ENCODE measurements around the gene TEX12. TPM values are rescaled to one million over a fixed set of nuclear protein-coding genes. Genes with fewer than 3 reads are reported as not detected.

Gene TEX12
- total RNA-seq, 1 donor from 2014 or later, result not detected

GRCh38 chr11:112211536-112211935 lies 44.4 kb downstream of the TEX12 start:
- Histone ChIP-seq H3K36me3 (no peaks in the 10 kb centered on the region), H3K27ac (no peak overlapping the region), H3K9me3 (no peaks in the 10 kb centered on the region), H3K27me3 (no peaks in the 10 kb centered on the region), H3K4me1 (no peaks in the 10 kb centered on the region), H3K4me3 (no peak overlapping the region)
- DNase-seq (ENCODE audit: extremely low spot score in 2 of 2), result no peak
- no peak for TF ChIP-seq CTCF (IDR thresholded peaks at IDR 0.05)
- no peak for TF ChIP-seq POLR2A (IDR thresholded peaks at IDR 0.05)
- no peak for TF ChIP-seq POLR2AphosphoS5 (IDR thresholded peaks at IDR 0.05; ENCODE audit: insufficient read depth in 1 of 2, low read depth in 1 of 2)
- intact Hi-C loops (cut with DNase I), result no loop called here

GRCh38 chr11:112212290-112212689 lies 45.1 kb downstream of the TEX12 start:
- Histone ChIP-seq H3K36me3 (no peaks in the 10 kb centered on the region), H3K27ac (no peak overlapping the region), H3K4me3 (no peak overlapping the region), H3K9me3 (no peaks in the 10 kb centered on the region), H3K27me3 (no peaks in the 10 kb centered on the region), H3K4me1 (no peaks in the 10 kb centered on the region)
- TF ChIP-seq POLR2A (IDR thresholded peaks at IDR 0.05) (no peak), CTCF (IDR thresholded peaks at IDR 0.05) (no peak), POLR2AphosphoS5 (IDR thresholded peaks at IDR 0.05; ENCODE audit: insufficient read depth in 1 of 2, low read depth in 1 of 2) (no peak)
- DNase-seq (ENCODE audit: extremely low spot score in 2 of 2), result no peak
- intact Hi-C loops (cut with DNase I), result no loop called here

GRCh38 chr11:112212710-112213109 lies 45.5 kb downstream of the TEX12 start:
- intact Hi-C loops (cut with DNase I), result no loop called here
- Histone ChIP-seq H3K27me3 (no peaks in the 10 kb centered on the region), H3K4me1 (no peaks in the 10 kb centered on the region), H3K36me3 (no peaks in the 10 kb centered on the region), H3K27ac (no peak overlapping the region), H3K4me3 (no peak overlapping the region), H3K9me3 (no peaks in the 10 kb centered on the region)
- TF ChIP-seq POLR2AphosphoS5 (IDR thresholded peaks at IDR 0.05; ENCODE audit: insufficient read depth in 1 of 2, low read depth in 1 of 2) (no peak), POLR2A (IDR thresholded peaks at IDR 0.05) (no peak), CTCF (IDR thresholded peaks at IDR 0.05) (no peak)
- DNase-seq (ENCODE audit: extremely low spot score in 2 of 2), result no peak

GRCh38 chr11:112213753-112214152 lies 46.6 kb downstream of the TEX12 start:
- H3K9me3 ChIP-seq, result no peaks in the 10 kb centered on the region
- no peak overlapping the region for H3K27ac ChIP-seq
- no peaks in the 10 kb centered on the region for H3K4me1 ChIP-seq
- no peak for DNase-seq (ENCODE audit: extremely low spot score in 2 of 2)
- H3K36me3 ChIP-seq, result no peaks in the 10 kb centered on the region
- intact Hi-C loops (cut with DNase I), result no loop called here
- no peak for TF ChIP-seq POLR2AphosphoS5 (IDR thresholded peaks at IDR 0.05; ENCODE audit: insufficient read depth in 1 of 2, low read depth in 1 of 2)
- TF ChIP-seq CTCF (IDR thresholded peaks at IDR 0.05), result no peak
- no peak for TF ChIP-seq POLR2A (IDR thresholded peaks at IDR 0.05)
- H3K4me3 ChIP-seq, result no peak overlapping the region
- H3K27me3 ChIP-seq, result no peaks in the 10 kb centered on the region

GRCh38 chr11:112215621-112216020 lies 48.4 kb downstream of the TEX12 start:
- no peak for DNase-seq (ENCODE audit: extremely low spot score in 2 of 2)
- TF ChIP-seq CTCF (IDR thresholded peaks at IDR 0.05) (no peak), POLR2AphosphoS5 (IDR thresholded peaks at IDR 0.05; ENCODE audit: insufficient read depth in 1 of 2, low read depth in 1 of 2) (no peak), POLR2A (IDR thresholded peaks at IDR 0.05) (no peak)
- Histone ChIP-seq H3K27ac (no peak overlapping the region), H3K36me3 (no peaks in the 10 kb centered on the region), H3K9me3 (no peaks in the 10 kb centered on the region), H3K27me3 (no peaks in the 10 kb centered on the region), H3K4me3 (no peak overlapping the region), H3K4me1 (no peaks in the 10 kb centered on the region)
- intact Hi-C loops (cut with DNase I), result no loop called here

Data from vagina (tissue), 2 donors.